Sigmoid colon (tissue), 7 donors: ENCODE data around the gene KAZN. TPM values are rescaled to one million over a fixed set of nuclear protein-coding genes. Genes with fewer than 3 reads are reported as not detected.

Experiments
- DNase-seq: peaks from one replicate; pipeline ENCODE4 v3.0.0-alpha.2; 2019
- H3K27ac ChIP-seq, 4 donors: fragments of 200-600 bp; sonication (generic); one replicate each; pipeline ENCODE4 v1.5.1; 2016 to 2019; ENCODE audit warnings: mild to moderate bottlenecking in 1 of 4
- H3K27me3 ChIP-seq, 3 donors: fragments of 200-600 bp; sonication (generic); one replicate each; pipeline ENCODE4 v1.5.1; 2019; ENCODE audit warnings: mild to moderate bottlenecking in 1 of 3
- H3K36me3 ChIP-seq, 4 donors: fragments of 200-600 bp; sonication (generic); one replicate each; pipeline ENCODE4 v1.5.1; 2016 to 2019
- H3K4me1 ChIP-seq, 4 donors: fragments of 200-600 bp; sonication (generic); one replicate each; pipeline ENCODE4 v1.5.1; 2017 to 2019
- H3K4me3 ChIP-seq, 4 donors: fragments of 200-600 bp; sonication (generic); one replicate each; pipeline ENCODE4 v1.5.1; 2017 to 2019; ENCODE audit warnings: mild to moderate bottlenecking in 2 of 4, moderate library complexity in 1 of 4
- H3K9me3 ChIP-seq, 4 donors: fragments of 200-600 bp in 3 of 4; sonication (generic) in 3 of 4; one replicate each; pipeline versions ENCODE4 v1.5.1 to v1.6.1; 2013 to 2019
- EP300 ChIP-seq, 4 donors: sonication (generic); formaldehyde crosslinking; IDR thresholded peaks; one replicate each; pipeline ENCODE4 v1.6.1; 2017; ENCODE audit warnings: antibody characterized with exemption in 4 of 4
- POLR2A ChIP-seq, 2 donors: fragments of 450-650 bp; IDR thresholded peaks; one replicate each; pipeline ENCODE4 v1.6.1; 2016; ENCODE audit warnings: antibody characterized with exemption in 2 of 2, mild to moderate bottlenecking in 2 of 2, moderate library complexity in 2 of 2
- POLR2AphosphoS5 ChIP-seq, 4 donors: sonication (generic); formaldehyde crosslinking; IDR thresholded peaks; one replicate each; pipeline ENCODE4 v1.6.1; 2017; ENCODE audit warnings: antibody characterized with exemption in 4 of 4
- WGBS, 2 donors: extraction: QIAGEN DNeasy Blood & Tissue Kit; methylation state at CpG; one replicate each; pipeline ENCODE4 v1.1.7; 2013; 5-methylcytosine and 5-hydroxymethylcytosine counted together
- intact Hi-C: fragments of 100-400 bp; cut with DNase I; formaldehyde crosslinking; loops from one replicate; pipeline ENCODE4 v1.15.1; 2023
- polyA plus RNA-seq, 3 donors: library from polyadenylated mRNA; stranded (reverse); fragments of 200-250 nt; gene quantifications; one replicate each; pipeline ENCODE4 v1.2.3, GENCODE V29; 2013
- total RNA-seq, 4 donors: library from RNA; depleted of rRNA; stranded (reverse); fragments of >200 nt; gene quantifications; one replicate each; pipeline ENCODE4 v1.1.0, GENCODE V29; 2016
- TF ChIP-seq, protein P1 (sequence below), 4 experiments: fragments of 450-650 bp in 3 of 4; fragments of 200-600 bp in 1 of 4; IDR thresholded peaks; one replicate each; pipeline ENCODE4 v1.5.1; 2016 to 2019; ENCODE audit warnings: antibody characterized with exemption in 4 of 4, mild to moderate bottlenecking in 3 of 4, moderate library complexity in 2 of 4
- donor health status: healthy with polysubstance abuse.
- donor health status: Bipolar disorder and iron deficiency.
- donor health status: healthy.

The KAZN gene
- total and polyA plus RNA-seq, 7 donors = 2.5 to 11.4 (median 5.6) TPM

DNA sequence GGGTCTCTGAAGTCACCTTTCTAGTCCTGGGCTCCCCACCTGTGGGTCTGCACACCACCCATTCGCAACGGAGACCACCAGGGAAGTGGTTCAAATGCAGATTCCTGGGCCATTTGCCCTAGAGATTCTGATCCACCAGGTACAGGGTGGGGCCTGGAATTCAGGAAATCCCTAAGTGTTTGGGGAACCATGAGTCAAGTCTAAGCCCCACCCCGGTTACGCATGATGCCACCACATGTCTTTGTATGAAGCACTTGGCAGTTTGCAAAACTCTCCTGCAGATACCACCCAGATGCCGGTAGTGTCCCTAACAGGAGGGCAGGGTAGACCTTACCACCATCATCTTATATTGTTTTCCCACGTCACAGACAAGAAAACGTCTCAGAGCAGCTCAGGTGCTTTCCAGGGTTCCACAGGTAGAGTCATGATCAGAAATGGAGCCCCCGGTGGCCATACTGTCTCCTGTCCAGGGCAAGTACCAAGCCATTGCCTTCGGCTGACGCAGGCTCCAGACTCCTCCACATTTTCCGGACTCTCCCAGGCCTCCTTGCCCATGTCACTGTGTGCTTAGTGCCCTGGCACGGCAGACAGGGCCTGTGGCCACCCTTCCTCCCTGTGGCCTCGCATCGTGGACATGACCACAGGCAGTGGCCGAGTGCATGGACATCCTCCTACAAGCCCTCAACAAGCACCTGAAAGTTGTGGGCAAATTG, 465.9 kb downstream of the KAZN start:
- 91 to 92% methylated on average over 15 of the region's 15 CpGs for WGBS, 2 donors
- Histone ChIP-seq H3K27ac (no peak overlapping the region), H3K27me3 (no peaks in the 10 kb centered on the region), H3K4me3 (no peak overlapping the region), H3K9me3 (peaks cover 0 to 4% (median 1%) of the 10 kb centered on the region in 4 donors), H3K36me3 (peaks cover 0 to 26% (median 2%) of the 10 kb centered on the region in 4 donors), H3K4me1 (no peaks in the 10 kb centered on the region)
- TF ChIP-seq, protein P1, sequence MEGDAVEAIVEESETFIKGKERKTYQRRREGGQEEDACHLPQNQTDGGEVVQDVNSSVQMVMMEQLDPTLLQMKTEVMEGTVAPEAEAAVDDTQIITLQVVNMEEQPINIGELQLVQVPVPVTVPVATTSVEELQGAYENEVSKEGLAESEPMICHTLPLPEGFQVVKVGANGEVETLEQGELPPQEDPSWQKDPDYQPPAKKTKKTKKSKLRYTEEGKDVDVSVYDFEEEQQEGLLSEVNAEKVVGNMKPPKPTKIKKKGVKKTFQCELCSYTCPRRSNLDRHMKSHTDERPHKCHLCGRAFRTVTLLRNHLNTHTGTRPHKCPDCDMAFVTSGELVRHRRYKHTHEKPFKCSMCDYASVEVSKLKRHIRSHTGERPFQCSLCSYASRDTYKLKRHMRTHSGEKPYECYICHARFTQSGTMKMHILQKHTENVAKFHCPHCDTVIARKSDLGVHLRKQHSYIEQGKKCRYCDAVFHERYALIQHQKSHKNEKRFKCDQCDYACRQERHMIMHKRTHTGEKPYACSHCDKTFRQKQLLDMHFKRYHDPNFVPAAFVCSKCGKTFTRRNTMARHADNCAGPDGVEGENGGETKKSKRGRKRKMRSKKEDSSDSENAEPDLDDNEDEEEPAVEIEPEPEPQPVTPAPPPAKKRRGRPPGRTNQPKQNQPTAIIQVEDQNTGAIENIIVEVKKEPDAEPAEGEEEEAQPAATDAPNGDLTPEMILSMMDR (IDR thresholded peaks at IDR 0.05) = no peak
- TF ChIP-seq EP300 (IDR thresholded peaks at IDR 0.05) (no peak), POLR2AphosphoS5 (IDR thresholded peaks at IDR 0.05) (no peak), POLR2A (IDR thresholded peaks at IDR 0.05) (no peak)
- no peak for DNase-seq
- intact Hi-C loops = no loop called here

DNA sequence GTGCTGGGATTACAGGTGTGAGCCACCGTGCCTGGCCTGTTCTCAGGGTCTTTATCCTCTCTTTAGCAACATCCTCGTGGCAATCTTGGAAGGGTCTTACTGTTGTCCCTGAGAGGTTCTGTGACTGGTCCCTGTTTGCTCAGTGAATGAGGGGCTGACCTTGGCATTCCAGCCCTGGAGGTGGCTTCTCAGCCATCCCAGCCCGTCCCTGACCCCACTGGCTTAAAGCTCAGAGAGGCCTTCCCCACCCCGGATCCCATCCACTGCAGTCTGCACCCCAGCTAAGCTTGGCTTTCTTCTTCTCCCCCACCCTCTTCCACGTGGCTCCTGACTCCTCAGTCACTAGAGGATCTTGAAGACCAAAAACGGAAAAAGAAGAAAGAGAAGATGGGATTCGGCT, 466.8 kb downstream of the KAZN start:
- TF ChIP-seq, protein P1 (IDR thresholded peaks at IDR 0.05) = no peak
- TF ChIP-seq POLR2AphosphoS5 (IDR thresholded peaks at IDR 0.05) (no peak), POLR2A (IDR thresholded peaks at IDR 0.05) (no peak)
- Histone ChIP-seq H3K9me3 (peaks cover 0 to 4% (median 1%) of the 10 kb centered on the region in 4 donors), H3K4me1 (no peaks in the 10 kb centered on the region), H3K36me3 (peaks cover 0 to 23% (median 2%) of the 10 kb centered on the region in 4 donors), H3K27me3 (no peaks in the 10 kb centered on the region), H3K27ac (no peak overlapping the region), H3K4me3 (no peak overlapping the region)
- intact Hi-C loops = no loop called here
- WGBS, 2 donors = 86 to 91% methylated on average over 7 of the region's 7 CpGs
- DNase-seq = no peak

DNA sequence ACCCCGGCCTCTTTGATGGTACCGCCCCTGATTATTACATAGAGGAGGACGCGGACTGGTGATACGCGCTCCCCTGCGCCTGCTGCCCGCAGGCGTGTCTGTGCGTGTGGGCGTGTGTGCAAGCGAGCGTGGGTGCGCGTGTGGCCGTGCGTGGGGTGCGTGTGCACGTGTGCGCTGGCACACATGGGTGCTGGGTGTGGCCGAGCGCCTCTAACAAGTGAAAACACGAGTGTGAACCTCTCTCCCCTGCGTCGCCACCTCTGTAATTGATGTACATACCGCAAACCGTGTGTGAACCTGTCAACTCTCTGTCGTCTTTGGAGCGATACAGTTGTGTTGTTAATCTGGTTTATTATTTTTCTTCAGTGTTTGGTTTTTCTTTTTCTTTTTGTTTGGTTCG, 467.3 kb downstream of the KAZN start:
- TF ChIP-seq EP300 (IDR thresholded peaks at IDR 0.05) (no peak), POLR2AphosphoS5 (IDR thresholded peaks at IDR 0.05) (no peak), POLR2A (IDR thresholded peaks at IDR 0.05) (no peak)
- TF ChIP-seq, protein P1 (IDR thresholded peaks at IDR 0.05) = no peak
- Histone ChIP-seq H3K4me3 (no peak overlapping the region), H3K27ac (no peak overlapping the region), H3K36me3 (peaks cover 0 to 19% (median 2%) of the 10 kb centered on the region in 4 donors), H3K4me1 (no peaks in the 10 kb centered on the region), H3K9me3 (peaks cover 0 to 4% (median 1%) of the 10 kb centered on the region in 4 donors), H3K27me3 (no peaks in the 10 kb centered on the region)
- 93 to 94% methylated on average over 30 of the region's 30 CpGs for WGBS, 2 donors
- intact Hi-C loops = no loop called here
- no peak for DNase-seq

DNA sequence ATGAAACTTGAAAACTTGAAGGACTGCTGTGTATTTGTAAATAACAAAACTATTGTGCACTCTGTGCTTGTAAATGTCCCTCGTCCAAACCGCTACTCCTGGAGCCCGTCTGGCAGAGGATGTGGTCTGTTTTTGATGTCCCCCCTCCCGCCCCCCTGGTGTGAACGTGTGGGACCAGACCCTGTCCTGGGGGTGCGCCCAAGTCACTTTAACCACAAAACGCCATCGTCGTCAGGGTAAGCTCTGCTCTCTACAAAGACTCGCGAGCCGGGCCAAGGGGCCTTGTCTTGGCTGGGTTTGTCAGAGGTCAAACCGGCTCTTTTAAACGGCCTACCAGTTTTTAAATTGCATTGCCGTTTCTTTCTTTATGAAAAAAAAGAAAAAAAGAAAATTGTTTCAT, 467.7 kb downstream of the KAZN start:
- WGBS, 2 donors = 63 to 85% methylated on average over 15 of the region's 15 CpGs
- Histone ChIP-seq H3K4me1 (no peaks in the 10 kb centered on the region), H3K9me3 (peaks cover 0 to 4% (median 1%) of the 10 kb centered on the region in 4 donors), H3K27ac (no peak overlapping the region), H3K4me3 (no peak overlapping the region), H3K27me3 (no peaks in the 10 kb centered on the region), H3K36me3 (peaks cover 0 to 19% (median 2%) of the 10 kb centered on the region in 4 donors)
- TF ChIP-seq POLR2AphosphoS5 (IDR thresholded peaks at IDR 0.05) (no peak), EP300 (IDR thresholded peaks at IDR 0.05) (no peak), POLR2A (IDR thresholded peaks at IDR 0.05) (no peak)
- TF ChIP-seq, protein P1 (IDR thresholded peaks at IDR 0.05) = no peak
- intact Hi-C loops = no loop called here
- DNase-seq = no peak
